ENCODE results near the gene NCDN. TPM values are rescaled to one million over a fixed set of nuclear protein-coding genes. Genes with fewer than 3 reads are reported as not detected.

The NCDN gene
- total RNA-seq, 6 experiments from 2014 or later, result 43.4 to 63.2 (median 49.0) TPM

DNA sequence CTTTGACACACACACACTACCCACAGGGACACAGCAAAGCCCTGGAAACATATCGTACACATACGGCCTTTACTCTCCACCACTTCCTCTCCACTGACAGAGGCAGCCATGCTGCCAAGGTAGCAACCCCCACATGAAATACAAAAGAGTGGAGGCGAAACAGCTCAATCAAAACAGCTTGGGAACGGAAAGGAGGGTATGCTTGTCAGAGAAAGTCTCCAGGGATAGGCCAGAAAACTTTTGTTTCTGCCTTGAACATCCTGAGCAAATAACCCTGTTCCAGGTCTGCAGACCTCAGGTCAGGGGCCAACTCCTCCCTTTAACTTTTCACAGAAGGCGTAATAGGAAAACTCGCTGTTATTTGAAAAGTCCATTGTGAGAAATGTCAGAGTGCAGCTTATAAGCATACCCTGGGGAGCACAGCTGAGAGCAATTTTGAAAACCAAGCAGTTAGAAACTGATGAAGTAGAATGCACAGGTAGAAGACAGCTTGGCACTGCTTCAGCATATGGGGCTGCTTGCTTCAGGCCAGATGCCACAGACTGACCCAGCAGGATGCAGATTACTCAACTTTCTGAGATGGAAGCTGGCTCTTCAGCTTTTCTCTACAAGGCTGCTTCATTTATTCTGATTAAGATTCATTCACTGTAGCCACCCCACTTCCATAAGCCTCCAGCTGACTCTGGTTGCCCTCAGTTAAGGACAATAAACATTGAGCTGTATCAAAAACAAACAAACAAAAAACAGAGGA is 18.4 kb upstream of the NCDN start:
- no peaks in the 10 kb centered on the region for H3K9me3 Mint-ChIP-seq
- peak overlapping the region; percentile 85 for H3K27ac Mint-ChIP-seq
- no peak for TF ChIP-seq CTCF (IDR thresholded peaks at IDR 0.05)
- H3K36me3 Mint-ChIP-seq (ENCODE audit: low read depth), result no peaks in the 10 kb centered on the region
- no peaks in the 10 kb centered on the region for H3K27me3 Mint-ChIP-seq (ENCODE audit: insufficient read depth)
- peak; percentile 21 for DNase-seq
- H3K4me1 Mint-ChIP-seq (ENCODE audit: low read depth), result peaks cover 85% of the 10 kb centered on the region
- peak overlapping the region; percentile 56 for H3K4me3 Mint-ChIP-seq

DNA sequence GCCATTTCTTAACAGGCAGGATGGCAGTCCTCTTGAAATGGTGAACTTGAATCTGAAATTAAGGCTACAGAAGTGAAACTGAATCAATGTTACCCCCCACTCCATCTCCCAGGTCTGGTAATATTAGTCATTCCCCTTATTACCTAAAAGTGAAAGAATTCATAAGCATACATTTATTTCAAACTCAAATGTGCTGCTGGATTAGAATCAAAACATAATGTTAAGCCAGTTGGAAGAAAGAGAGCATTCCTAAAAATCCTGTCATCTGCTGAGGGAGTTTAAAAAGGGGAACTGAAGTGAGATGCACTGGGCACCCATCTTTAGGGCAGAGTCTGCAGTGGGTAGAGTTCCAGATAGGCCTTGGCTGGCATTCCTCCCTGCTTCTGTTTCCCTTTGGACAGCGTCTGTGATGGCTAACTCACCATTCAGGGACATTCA is 17.8 kb upstream of the NCDN start:
- Mint-ChIP-seq H3K27ac (peak overlapping the region; percentile 85), H3K9me3 (no peaks in the 10 kb centered on the region), H3K4me1 (ENCODE audit: low read depth) (peaks cover 83% of the 10 kb centered on the region), H3K27me3 (ENCODE audit: insufficient read depth) (no peaks in the 10 kb centered on the region; the same call in 1 of the 2 replicates), H3K4me3 (peak overlapping the region; percentile 56), H3K36me3 (ENCODE audit: low read depth) (no peaks in the 10 kb centered on the region)
- peak; percentile 22 for DNase-seq
- no peak for TF ChIP-seq CTCF (IDR thresholded peaks at IDR 0.05)

DNA sequence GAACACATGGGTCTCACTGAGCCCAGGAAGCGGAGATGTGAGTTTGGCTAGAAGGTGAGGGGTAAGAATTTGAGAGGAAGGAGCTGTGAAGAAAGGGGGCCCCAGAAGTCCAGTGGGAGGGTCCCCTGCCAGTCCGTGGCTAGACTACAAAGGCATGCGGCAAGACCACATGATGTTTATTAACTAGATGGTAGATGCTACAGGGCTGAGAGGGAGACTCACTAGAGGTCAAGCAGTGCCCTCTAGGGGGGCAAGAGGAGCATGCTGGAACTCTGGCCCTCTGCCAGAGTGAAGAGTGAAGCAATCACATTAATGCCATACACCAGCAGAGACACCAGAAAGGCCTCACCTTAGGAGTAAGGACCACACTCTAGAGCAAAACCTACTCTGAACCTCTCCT is 12.6 kb upstream of the NCDN start:
- peaks cover 41% of the 10 kb centered on the region for H3K4me1 Mint-ChIP-seq (ENCODE audit: low read depth)
- TF ChIP-seq CTCF (IDR thresholded peaks at IDR 0.05), result peak; percentile 38
- no peaks in the 10 kb centered on the region for H3K9me3 Mint-ChIP-seq
- H3K36me3 Mint-ChIP-seq (ENCODE audit: low read depth), result peaks cover 12% of the 10 kb centered on the region
- H3K27me3 Mint-ChIP-seq (ENCODE audit: insufficient read depth), result no peaks in the 10 kb centered on the region; the same call in 1 of the 2 replicates
- DNase-seq, result no peak
- no peak overlapping the region for H3K4me3 Mint-ChIP-seq
- no peak overlapping the region for H3K27ac Mint-ChIP-seq

DNA sequence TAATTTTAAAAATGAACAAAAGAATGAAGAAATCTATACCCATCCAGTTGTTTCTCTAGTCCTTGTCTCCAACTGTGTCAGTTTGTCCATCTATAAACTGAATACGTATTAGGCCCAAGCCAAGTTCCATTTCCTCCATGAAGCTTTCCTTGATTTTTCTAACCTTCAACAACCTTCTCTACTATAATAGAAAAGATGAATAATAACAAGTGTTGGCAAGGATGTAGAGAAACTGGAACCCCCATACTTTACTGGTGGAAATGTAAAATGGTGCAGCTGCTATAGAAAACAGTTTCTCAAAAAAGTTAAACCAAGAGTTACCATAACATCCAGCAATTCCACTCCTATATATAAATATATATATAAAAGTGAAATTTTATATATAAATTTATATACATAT is 11.0 kb upstream of the NCDN start:
- Mint-ChIP-seq H3K4me3 (no peak overlapping the region), H3K27ac (no peak overlapping the region), H3K36me3 (ENCODE audit: low read depth) (peaks cover 13% of the 10 kb centered on the region), H3K4me1 (ENCODE audit: low read depth) (peaks cover 26% of the 10 kb centered on the region), H3K27me3 (ENCODE audit: insufficient read depth) (no peaks in the 10 kb centered on the region; the same call in 1 of the 2 replicates), H3K9me3 (no peaks in the 10 kb centered on the region)
- TF ChIP-seq CTCF (IDR thresholded peaks at IDR 0.05), result no peak
- no peak for DNase-seq

DNA sequence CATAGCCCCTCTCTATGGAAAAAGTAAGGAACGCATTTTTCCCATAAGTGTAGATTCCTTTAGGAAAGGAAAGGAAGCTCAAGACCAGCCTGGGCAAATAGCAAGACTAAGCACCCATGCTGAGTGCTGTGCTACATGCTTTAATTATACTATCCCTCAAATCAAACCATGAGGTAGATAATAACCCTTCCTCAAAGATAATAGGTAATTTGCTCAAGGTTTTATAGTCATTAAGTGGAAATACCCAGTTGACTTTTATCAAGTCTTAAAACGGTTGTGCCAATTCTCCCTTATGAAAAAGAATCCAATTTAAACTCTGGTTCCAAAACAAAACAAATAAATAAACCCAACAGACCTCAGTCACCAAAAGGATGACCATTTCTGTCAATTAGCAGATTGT is 3.7 kb upstream of the NCDN start:
- Mint-ChIP-seq H3K9me3 (no peaks in the 10 kb centered on the region), H3K4me1 (ENCODE audit: low read depth) (peaks cover 31% of the 10 kb centered on the region), H3K36me3 (ENCODE audit: low read depth) (peaks cover 17% of the 10 kb centered on the region), H3K27me3 (ENCODE audit: insufficient read depth) (peaks cover 2% of the 10 kb centered on the region), H3K27ac (no peak overlapping the region), H3K4me3 (no peak overlapping the region)
- TF ChIP-seq CTCF (IDR thresholded peaks at IDR 0.05), result no peak
- no peak for DNase-seq

Measured in HFFc6 (cell line).